Measurements from ENCODE around the gene KLHDC7A. TPM values are rescaled to one million over a fixed set of nuclear protein-coding genes. Genes with fewer than 3 reads are reported as not detected.

Gene KLHDC7A
- total RNA-seq, 3 donors from 2014 or later = 0.80 to 15.7 (median 0.98) TPM

DNA sequence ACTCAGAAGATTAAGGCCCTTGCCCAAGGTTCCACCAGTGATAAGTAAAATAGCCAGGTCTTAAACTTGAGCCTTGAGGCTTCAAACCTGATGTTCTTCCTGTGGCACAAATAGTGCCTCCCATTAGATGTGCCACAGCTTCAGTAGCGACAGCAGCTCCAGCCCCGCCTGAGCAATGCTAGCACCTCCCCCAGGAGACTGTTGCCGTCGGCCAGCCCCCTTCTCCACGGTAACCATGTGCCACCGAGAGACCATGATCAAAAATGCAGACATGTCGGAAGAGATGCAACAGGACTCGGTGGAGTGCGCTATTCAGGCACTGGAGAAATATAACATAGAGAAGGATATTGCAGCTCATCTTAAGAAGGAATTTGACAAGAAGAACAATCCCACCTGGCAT lies 32.2 kb downstream of the KLHDC7A start:
- no peak for DNase-seq (ENCODE audit: low spot score in 2 of 2)
- Histone ChIP-seq H3K27ac (no peak overlapping the region), H3K36me3 (no peaks in the 10 kb centered on the region), H3K4me1 (no peaks in the 10 kb centered on the region), H3K4me3 (no peak overlapping the region), H3K9me3 (peaks cover 9 to 20% of the 10 kb centered on the region in 2 donors), H3K27me3 (peaks cover 0 to 3% of the 10 kb centered on the region in 2 donors)
- intact Hi-C loops (cut with DNase I; ENCODE audit: low total_unique reads) = no loop called here
- TF ChIP-seq POLR2A (IDR thresholded peaks at IDR 0.05) (no peak), POLR2AphosphoS5 (IDR thresholded peaks at IDR 0.05) (no peak)
- TF ChIP-seq, protein P1, sequence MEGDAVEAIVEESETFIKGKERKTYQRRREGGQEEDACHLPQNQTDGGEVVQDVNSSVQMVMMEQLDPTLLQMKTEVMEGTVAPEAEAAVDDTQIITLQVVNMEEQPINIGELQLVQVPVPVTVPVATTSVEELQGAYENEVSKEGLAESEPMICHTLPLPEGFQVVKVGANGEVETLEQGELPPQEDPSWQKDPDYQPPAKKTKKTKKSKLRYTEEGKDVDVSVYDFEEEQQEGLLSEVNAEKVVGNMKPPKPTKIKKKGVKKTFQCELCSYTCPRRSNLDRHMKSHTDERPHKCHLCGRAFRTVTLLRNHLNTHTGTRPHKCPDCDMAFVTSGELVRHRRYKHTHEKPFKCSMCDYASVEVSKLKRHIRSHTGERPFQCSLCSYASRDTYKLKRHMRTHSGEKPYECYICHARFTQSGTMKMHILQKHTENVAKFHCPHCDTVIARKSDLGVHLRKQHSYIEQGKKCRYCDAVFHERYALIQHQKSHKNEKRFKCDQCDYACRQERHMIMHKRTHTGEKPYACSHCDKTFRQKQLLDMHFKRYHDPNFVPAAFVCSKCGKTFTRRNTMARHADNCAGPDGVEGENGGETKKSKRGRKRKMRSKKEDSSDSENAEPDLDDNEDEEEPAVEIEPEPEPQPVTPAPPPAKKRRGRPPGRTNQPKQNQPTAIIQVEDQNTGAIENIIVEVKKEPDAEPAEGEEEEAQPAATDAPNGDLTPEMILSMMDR (IDR thresholded peaks at IDR 0.05) = no peak

DNA sequence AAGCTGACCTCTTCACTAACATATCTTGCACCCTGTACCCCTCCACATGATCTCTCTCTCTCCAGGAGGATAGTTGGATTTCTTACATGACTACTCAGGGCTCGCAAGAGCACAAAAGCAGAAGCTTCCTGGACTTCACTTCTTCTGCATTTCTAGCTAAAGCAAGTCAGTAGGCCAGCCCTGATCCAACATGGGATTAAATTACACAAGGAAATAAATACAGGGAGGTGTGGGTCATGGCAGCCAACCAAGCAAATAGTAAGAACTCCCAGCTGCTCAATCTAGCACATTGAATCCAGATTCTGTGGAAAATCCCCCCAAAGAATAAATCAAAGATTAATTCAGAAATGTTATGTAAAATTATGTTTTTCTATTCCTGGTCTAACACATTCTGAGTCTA lies 33.3 kb downstream of the KLHDC7A start:
- H3K9me3 ChIP-seq = peaks cover 9 to 16% of the 10 kb centered on the region in 2 donors
- DNase-seq (ENCODE audit: low spot score in 2 of 2) = no peak
- no peaks in the 10 kb centered on the region for H3K36me3 ChIP-seq
- peaks cover 0 to 3% of the 10 kb centered on the region in 2 donors for H3K27me3 ChIP-seq
- no peak overlapping the region for H3K27ac ChIP-seq
- no peak overlapping the region for H3K4me3 ChIP-seq
- H3K4me1 ChIP-seq = no peaks in the 10 kb centered on the region
- TF ChIP-seq, protein P1 (IDR thresholded peaks at IDR 0.05) = no peak
- TF ChIP-seq POLR2A (IDR thresholded peaks at IDR 0.05) (no peak), POLR2AphosphoS5 (IDR thresholded peaks at IDR 0.05) (no peak)
- intact Hi-C loops (cut with DNase I; ENCODE audit: low total_unique reads) = no loop called here

DNA sequence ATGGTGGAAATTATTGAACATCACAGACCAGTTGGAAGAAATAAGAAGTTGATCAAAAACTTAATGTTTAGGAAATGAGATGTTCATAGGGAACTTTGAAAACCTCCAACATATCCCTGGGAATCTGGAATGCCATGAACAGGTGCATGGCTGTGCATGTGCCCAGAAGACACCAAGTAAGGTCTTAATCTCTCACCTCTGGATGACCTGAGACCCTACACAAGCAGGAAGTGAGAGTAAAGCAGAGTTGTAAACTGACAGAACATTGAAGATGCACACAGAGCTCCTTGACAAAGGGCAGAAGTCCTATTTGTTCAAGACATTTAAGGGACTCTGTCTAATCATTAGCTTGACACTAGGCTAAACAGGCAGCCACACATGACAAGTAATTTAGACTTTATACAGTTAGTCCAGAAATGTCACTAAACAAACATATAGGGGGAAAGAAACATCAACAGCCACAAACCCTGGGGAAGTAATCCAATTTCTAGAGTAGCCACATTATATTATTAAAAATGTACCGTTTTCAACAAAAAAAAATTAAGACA lies 34.5 kb downstream of the KLHDC7A start:
- H3K9me3 ChIP-seq = peaks cover 9 to 16% of the 10 kb centered on the region in 2 donors
- DNase-seq (ENCODE audit: low spot score in 2 of 2) = no peak
- peaks cover 0 to 3% of the 10 kb centered on the region in 2 donors for H3K27me3 ChIP-seq
- no peak overlapping the region for H3K4me3 ChIP-seq
- H3K36me3 ChIP-seq = no peaks in the 10 kb centered on the region
- no peaks in the 10 kb centered on the region for H3K4me1 ChIP-seq
- no peak overlapping the region for H3K27ac ChIP-seq
- intact Hi-C loops (cut with DNase I; ENCODE audit: low total_unique reads) = no loop called here
- TF ChIP-seq POLR2AphosphoS5 (IDR thresholded peaks at IDR 0.05) (no peak), POLR2A (IDR thresholded peaks at IDR 0.05) (no peak)
- TF ChIP-seq, protein P1 (IDR thresholded peaks at IDR 0.05) = no peak

DNA sequence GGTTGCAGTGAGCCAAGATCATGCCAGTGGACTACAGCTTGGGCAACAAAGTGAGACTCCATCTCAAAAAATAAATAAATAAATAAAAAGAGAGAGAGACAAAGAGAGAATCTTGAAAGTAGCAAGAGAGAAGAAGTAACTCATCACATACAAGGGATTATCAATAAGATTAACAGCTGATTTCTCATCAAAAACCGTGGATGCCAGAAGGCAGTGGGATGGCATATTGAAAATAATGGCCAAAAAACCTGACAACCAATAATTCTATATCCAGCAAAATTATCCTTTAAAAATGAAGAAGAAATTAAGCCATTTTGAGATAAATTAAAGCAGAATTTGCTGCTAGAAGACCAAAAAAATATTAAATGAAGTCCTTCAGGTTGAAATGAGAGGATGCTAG lies 35.7 kb downstream of the KLHDC7A start:
- no peak overlapping the region for H3K27ac ChIP-seq
- no peak overlapping the region for H3K4me3 ChIP-seq
- DNase-seq (ENCODE audit: low spot score in 2 of 2) = no peak
- no peaks in the 10 kb centered on the region for H3K4me1 ChIP-seq
- peaks cover 9 to 16% of the 10 kb centered on the region in 2 donors for H3K9me3 ChIP-seq
- no peaks in the 10 kb centered on the region for H3K36me3 ChIP-seq
- TF ChIP-seq POLR2A (IDR thresholded peaks at IDR 0.05) (no peak), POLR2AphosphoS5 (IDR thresholded peaks at IDR 0.05) (no peak)
- TF ChIP-seq, protein P1 (IDR thresholded peaks at IDR 0.05) = no peak
- intact Hi-C loops (cut with DNase I; ENCODE audit: low total_unique reads) = no loop called here
- no peaks in the 10 kb centered on the region for H3K27me3 ChIP-seq

DNA sequence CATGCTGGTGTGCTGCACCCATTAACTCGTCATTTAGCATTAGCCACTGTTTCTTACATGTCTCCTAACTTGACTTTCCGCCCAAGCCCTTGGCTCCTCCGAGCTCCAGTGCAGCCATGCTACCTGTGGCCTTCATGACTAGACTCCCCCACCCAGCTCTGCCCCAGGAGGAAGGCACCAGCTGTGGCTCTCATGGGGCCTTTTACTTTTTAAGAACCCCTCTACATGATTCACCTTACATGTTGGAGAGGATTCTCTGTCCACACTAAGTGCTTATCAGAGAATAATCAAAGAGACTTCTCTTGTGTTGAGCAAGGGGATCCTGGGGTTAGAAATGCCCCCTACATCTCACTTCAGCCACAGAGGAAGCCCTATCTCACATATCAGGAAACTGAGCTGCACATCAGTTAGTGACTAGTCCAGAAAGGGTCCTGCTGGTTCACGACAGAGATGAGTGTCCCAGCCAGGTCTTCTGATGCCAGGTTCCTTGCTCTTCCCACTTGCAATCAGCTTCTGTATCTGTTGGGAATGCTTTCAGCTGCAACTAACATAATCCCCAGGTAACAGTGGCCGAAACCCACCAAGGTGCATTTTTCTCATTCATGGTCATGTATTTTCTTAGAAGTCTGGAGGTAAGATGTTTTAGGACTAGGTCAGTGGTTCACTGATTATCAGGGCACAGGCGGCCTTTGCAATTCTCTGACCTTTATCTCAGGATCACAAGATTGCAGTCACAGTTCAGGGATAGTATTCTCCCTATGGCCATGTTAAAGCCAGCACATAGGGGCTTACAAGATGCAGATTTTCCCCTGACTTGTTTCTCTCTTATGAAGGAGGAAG lies 45.9 kb downstream of the KLHDC7A start:
- DNase-seq (ENCODE audit: low spot score in 2 of 2) = no peak
- H3K36me3 ChIP-seq = no peaks in the 10 kb centered on the region
- TF ChIP-seq POLR2A (IDR thresholded peaks at IDR 0.05) (no peak), POLR2AphosphoS5 (IDR thresholded peaks at IDR 0.05) (no peak)
- TF ChIP-seq, protein P1 (IDR thresholded peaks at IDR 0.05) = no peak
- peaks cover 0 to 6% of the 10 kb centered on the region in 2 donors for H3K27me3 ChIP-seq
- no peaks in the 10 kb centered on the region for H3K4me1 ChIP-seq
- intact Hi-C loops (cut with DNase I; ENCODE audit: low total_unique reads) = loop anchor here (5.0 kb wide), 1 partner anchor 1916 kb away; no protein-coding TSS in a partner anchor
- no peak overlapping the region for H3K27ac ChIP-seq
- H3K9me3 ChIP-seq = no peaks in the 10 kb centered on the region
- no peak overlapping the region for H3K4me3 ChIP-seq
